Gastrocnemius medialis (tissue), 4 donors: ENCODE data around the gene TH.

Experiments used
- POLR2A ChIP-seq, 2 donors: fragments of 450-650 bp; IDR thresholded peaks; one replicate each; pipeline ENCODE4 v1.6.1; 2017; ENCODE audit warnings: antibody characterized with exemption in 2 of 2, mild to moderate bottlenecking in 2 of 2, moderate library complexity in 2 of 2
- TF ChIP-seq, protein P1 (sequence below), 5 experiments: fragments of 450-650 bp in 3 of 5; fragments of 200-600 bp in 2 of 5; sonication (generic) in 2 of 5; IDR thresholded peaks in 4 of 5; conservative IDR thresholded peaks in 1 of 5; 1 replicate in 4 of 5; 2 replicates in 1 of 5; pipeline ENCODE4 v1.5.1; 2016 to 2019; ENCODE audit warnings: antibody characterized with exemption in 5 of 5, mild to moderate bottlenecking in 3 of 5, moderate library complexity in 3 of 5

DNA sequence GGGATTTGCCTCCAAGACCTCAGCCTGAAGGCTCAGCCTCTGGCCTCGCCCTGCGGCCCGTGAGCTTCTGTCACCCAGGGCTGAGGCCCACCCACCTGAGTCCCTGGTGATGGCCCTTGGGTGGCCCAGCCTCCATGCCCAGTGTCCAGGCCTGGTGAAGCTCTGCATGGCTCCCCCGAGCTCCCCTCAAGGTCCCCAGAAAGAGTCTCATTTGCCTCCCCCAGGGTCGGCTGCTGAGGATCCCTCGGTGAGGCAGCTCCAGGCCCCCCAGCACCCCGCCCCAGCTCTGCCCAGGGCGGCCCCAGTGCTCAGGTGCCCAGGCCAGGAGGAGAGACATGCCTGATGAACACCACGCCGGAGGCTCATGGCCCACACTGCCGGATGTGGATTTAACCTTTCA lies 2.1 kb upstream of the TH start:
- TF ChIP-seq, protein P1, sequence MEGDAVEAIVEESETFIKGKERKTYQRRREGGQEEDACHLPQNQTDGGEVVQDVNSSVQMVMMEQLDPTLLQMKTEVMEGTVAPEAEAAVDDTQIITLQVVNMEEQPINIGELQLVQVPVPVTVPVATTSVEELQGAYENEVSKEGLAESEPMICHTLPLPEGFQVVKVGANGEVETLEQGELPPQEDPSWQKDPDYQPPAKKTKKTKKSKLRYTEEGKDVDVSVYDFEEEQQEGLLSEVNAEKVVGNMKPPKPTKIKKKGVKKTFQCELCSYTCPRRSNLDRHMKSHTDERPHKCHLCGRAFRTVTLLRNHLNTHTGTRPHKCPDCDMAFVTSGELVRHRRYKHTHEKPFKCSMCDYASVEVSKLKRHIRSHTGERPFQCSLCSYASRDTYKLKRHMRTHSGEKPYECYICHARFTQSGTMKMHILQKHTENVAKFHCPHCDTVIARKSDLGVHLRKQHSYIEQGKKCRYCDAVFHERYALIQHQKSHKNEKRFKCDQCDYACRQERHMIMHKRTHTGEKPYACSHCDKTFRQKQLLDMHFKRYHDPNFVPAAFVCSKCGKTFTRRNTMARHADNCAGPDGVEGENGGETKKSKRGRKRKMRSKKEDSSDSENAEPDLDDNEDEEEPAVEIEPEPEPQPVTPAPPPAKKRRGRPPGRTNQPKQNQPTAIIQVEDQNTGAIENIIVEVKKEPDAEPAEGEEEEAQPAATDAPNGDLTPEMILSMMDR (IDR thresholded peaks at IDR 0.05 in 4 of 5, conservative IDR thresholded peaks at IDR 0.05 in 1 of 5): no peak
- TF ChIP-seq POLR2A (IDR thresholded peaks at IDR 0.05): no peak
